DLD1 (cell line): Measurements from ENCODE around the gene WSCD2.

ENCODE experiments used
- in situ Hi-C: cut with HindIII; loops from 2 replicates; pipeline ENCODE4 v1.10.0; 2017; ENCODE audit warnings: low sequenced_read_pairs

The WSCD2 gene

GRCh38 chr12:108126212-108126611, 2.9 kb upstream of the WSCD2 start:
- in situ Hi-C loops = no loop called here

GRCh38 chr12:108126990-108127501, 2.0 kb upstream of the WSCD2 start:
- in situ Hi-C loops = no loop called here

GRCh38 chr12:108127654-108128053, 1.4 kb upstream of the WSCD2 start:
- in situ Hi-C loops = no loop called here

- in situ Hi-C loops = no loop called here
Observed at GRCh38 chr12:108128221-108129016, 669 bp upstream of the WSCD2 start.

GRCh38 chr12:108131035-108131434, 1.9 kb downstream of the WSCD2 start:
- in situ Hi-C loops = no loop called here

GRCh38 chr12:108131657-108132126, 2.6 kb downstream of the WSCD2 start:
- in situ Hi-C loops = no loop called here

- in situ Hi-C loops = no loop called here
Observed at GRCh38 chr12:108133482-108133881, 4.4 kb downstream of the WSCD2 start.

GRCh38 chr12:108134744-108135143, 5.7 kb downstream of the WSCD2 start:
- in situ Hi-C loops = no loop called here

- in situ Hi-C loops = no loop called here
Observed at GRCh38 chr12:108135627-108136026, 6.5 kb downstream of the WSCD2 start.

- in situ Hi-C loops = no loop called here
Observed at GRCh38 chr12:108136697-108137096, 7.6 kb downstream of the WSCD2 start.

GRCh38 chr12:108139454-108139853, 10.4 kb downstream of the WSCD2 start:
- in situ Hi-C loops = no loop called here

- in situ Hi-C loops = no loop called here
Observed at GRCh38 chr12:108140501-108140900, 11.4 kb downstream of the WSCD2 start.

GRCh38 chr12:108141600-108142130, 12.6 kb downstream of the WSCD2 start:
- in situ Hi-C loops = no loop called here

- in situ Hi-C loops = no loop called here
Observed at GRCh38 chr12:108143144-108143543, 14.1 kb downstream of the WSCD2 start.

GRCh38 chr12:108144080-108144479, 15.0 kb downstream of the WSCD2 start:
- in situ Hi-C loops = no loop called here

- in situ Hi-C loops = loop anchor here (5.0 kb wide), 1 partner anchor 67 kb away; no protein-coding TSS in a partner anchor
Observed at GRCh38 chr12:108145011-108145410, 15.9 kb downstream of the WSCD2 start.

GRCh38 chr12:108146035-108146893, 17.2 kb downstream of the WSCD2 start:
- in situ Hi-C loops = loop anchor here (5.0 kb wide), 1 partner anchor 66 kb away; no protein-coding TSS in a partner anchor

- in situ Hi-C loops = loop anchor here (5.0 kb wide), 1 partner anchor 65 kb away; no protein-coding TSS in a partner anchor
Observed at GRCh38 chr12:108147279-108147678, 18.2 kb downstream of the WSCD2 start.

GRCh38 chr12:108148521-108149074, 19.5 kb downstream of the WSCD2 start:
- in situ Hi-C loops = loop anchor here (5.0 kb wide), 1 partner anchor 64 kb away; no protein-coding TSS in a partner anchor

GRCh38 chr12:108150436-108150835, 21.3 kb downstream of the WSCD2 start:
- in situ Hi-C loops = no loop called here
